K562 (cell line): ENCODE measurements around the gene GLB1L. TPM values are rescaled to one million over a fixed set of nuclear protein-coding genes. Genes with fewer than 3 reads are reported as not detected.

ENCODE experiments used
- ARHGAP35 ChIP-seq: fragments of 450-650 bp; IDR thresholded peaks from 2 replicates; pipeline ENCODE4 v1.6.1; 2018; ENCODE audit not compliant: partially characterized antibody
- BRCA1 ChIP-seq, 2 experiments: fragments of 450-650 bp in 1 of 2; sonication (generic) in 1 of 2; formaldehyde crosslinking in 1 of 2; IDR thresholded peaks; 2 replicates each; pipeline versions ENCODE4 v1.5.0 to v1.6.1; 2017 to 2020; ENCODE audit warnings: mild to moderate bottlenecking in 1 of 2, missing genetic modification reagents in 1 of 2
- CBX2 ChIP-seq: fragments of 200-600 bp; sonication (generic); IDR thresholded peaks from one replicate; pipeline ENCODE4 v1.6.1; 2012; ENCODE audit warnings: mild to moderate bottlenecking, low read length, inconsistent platforms; ENCODE audit not compliant: insufficient read depth, poor library complexity, severe bottlenecking
- E2F1 ChIP-seq: sonication (generic); formaldehyde crosslinking; IDR thresholded peaks from 2 replicates; pipeline ENCODE4 v1.8.1; 2023; ENCODE audit warnings: mild to moderate bottlenecking, missing genetic modification reagents, moderate library complexity
- E2F3 ChIP-seq: fragments of 250-450 bp; sonication (Bioruptor Pico); IDR thresholded peaks from 2 replicates; pipeline ENCODE4 v1.4.0; 2020; ENCODE audit warnings: mild to moderate bottlenecking
- GTF2E2 ChIP-seq: fragments of 200-800 bp; sonication (Bioruptor generic); IDR thresholded peaks from 2 replicates; pipeline ENCODE4 v1.6.1; 2016; ENCODE audit warnings: missing genetic modification characterization, missing compliant biosample characterization
- HDAC3 ChIP-seq: fragments of 450-650 bp; IDR thresholded peaks from 2 replicates; pipeline ENCODE4 v1.6.1; 2018; ENCODE audit warnings: borderline replicate concordance, mild to moderate bottlenecking, moderate library complexity; ENCODE audit not compliant: partially characterized antibody
- HNRNPH1 ChIP-seq: fragments of 200-400 bp; formaldehyde crosslinking; optimal IDR thresholded peaks from 2 replicates; pipeline ENCODE3; 2017; ENCODE audit warnings: low read depth, mild to moderate bottlenecking, low read length, moderate library complexity
- HNRNPL ChIP-seq: fragments of 200-400 bp; formaldehyde crosslinking; IDR thresholded peaks from 2 replicates; pipeline ENCODE4 v1.6.1; 2017; ENCODE audit warnings: low read depth, mild to moderate bottlenecking, low read length
- ILF3 ChIP-seq: fragments of 450-650 bp; IDR thresholded peaks from 2 replicates; pipeline ENCODE4 v1.6.1; 2018; ENCODE audit warnings: antibody characterized with exemption, mild to moderate bottlenecking, moderate library complexity, borderline replicate concordance
- NCOA2 ChIP-seq, 2 experiments: fragments of 450-650 bp; IDR thresholded peaks; 2 replicates each; pipeline ENCODE4 v1.6.1; 2018; ENCODE audit warnings: mild to moderate bottlenecking in 2 of 2, moderate library complexity in 1 of 2; ENCODE audit not compliant: partially characterized antibody in 2 of 2
- NFRKB ChIP-seq: fragments of 450-650 bp; IDR thresholded peaks from 2 replicates; pipeline ENCODE4 v1.6.1; 2016; ENCODE audit warnings: low read depth
- NKRF ChIP-seq: fragments of 450-650 bp; IDR thresholded peaks from 2 replicates; pipeline ENCODE4 v1.6.1; 2016; ENCODE audit warnings: borderline replicate concordance
- PHB ChIP-seq: fragments of 250-450 bp; sonication (Bioruptor Pico); IDR thresholded peaks from 2 replicates; pipeline ENCODE4 v1.5.0; 2021
- SAP30 ChIP-seq: fragments of 200-600 bp; sonication (generic); IDR thresholded peaks from 2 replicates; pipeline ENCODE4 v1.6.1; 2012; ENCODE audit warnings: borderline replicate concordance, low read depth, mild to moderate bottlenecking, moderate library complexity, low read length, control low read depth, inconsistent platforms; ENCODE audit not compliant: insufficient read depth, poor library complexity, severe bottlenecking
- SRSF9 ChIP-seq: fragments of 200-400 bp; formaldehyde crosslinking; IDR thresholded peaks from 2 replicates; pipeline ENCODE4 v1.6.1; 2017; ENCODE audit warnings: low read depth, low read length, borderline replicate concordance
- TRIM28 ChIP-seq: fragments of 450-650 bp; IDR thresholded peaks from 2 replicates; pipeline ENCODE4 v1.6.1; 2017
- TSHZ1 ChIP-seq: fragments of 250-450 bp; sonication (Bioruptor Pico); IDR thresholded peaks from 2 replicates; pipeline ENCODE4 v1.4.0; 2020; ENCODE audit warnings: mild to moderate bottlenecking, moderate library complexity
- ZBTB2 ChIP-seq: fragments of 450-650 bp; IDR thresholded peaks from 2 replicates; pipeline ENCODE4 v1.6.1; 2016; ENCODE audit warnings: antibody characterized with exemption
- ZSCAN32 ChIP-seq: fragments of 450-650 bp; formaldehyde crosslinking; IDR thresholded peaks from 2 replicates; pipeline ENCODE4 v1.4.0; 2020; ENCODE audit warnings: mild to moderate bottlenecking, moderate library complexity
- polyA plus RNA-seq, 8 experiments: library from polyadenylated mRNA; depleted of rRNA in 4 of 8; stranded (reverse) in 5 of 8; unstranded in 3 of 8; fragments of >200 nt; fragmentation: Nextera tagmentation in 2 of 8; fragmentation: Illumina TruSeq in 1 of 8; extraction: Ambion mirVana in 2 of 8; extraction: Trizol in 1 of 8; gene quantifications; 2 replicates each; pipeline versions ENCODE4 v1.2.1 to v1.2.3, GENCODE V29; 2011 to 2014; ENCODE audit warnings: inconsistent platforms in 1 of 8, missing spikeins in 1 of 8
- total RNA-seq, 7 experiments: library from RNA; depleted of rRNA in 6 of 7; stranded (reverse); fragments of >200 nt in 6 of 7; fragmentation: Illumina TruSeq in 2 of 7; extraction: Trizol in 2 of 7; gene quantifications; 2 replicates each; pipeline versions ENCODE4 v1.2.1 to v1.2.3, GENCODE V29; 2011 to 2021; ENCODE audit warnings: low replicate concordance in 1 of 7

Gene GLB1L
- total and polyA plus RNA-seq, 9 of the 15 experiments (the other 6 are each of a cell fraction or from before 2014, with no cell fraction given), result 0.42 to 2.9 (median 2.5) TPM

- TF ChIP-seq ZBTB2, result no peak
- TF ChIP-seq ARHGAP35, result no peak
- TF ChIP-seq TSHZ1 (CRISPR knock-in tag), result no peak
- TF ChIP-seq HNRNPL, result no peak
- peak; percentile 61 for TF ChIP-seq SAP30
- no peak for TF ChIP-seq BRCA1 (IDR thresholded peaks at IDR 0.05)
- TF ChIP-seq BRCA1 (CRISPR knock-in tag; IDR thresholded peaks at IDR 0.05), result no peak
- no peak for TF ChIP-seq CBX2
- TF ChIP-seq HNRNPH1, result no peak
- TF ChIP-seq ZSCAN32 (CRISPR knock-in tag), result no peak
- 0 out of 2 replicates have a peak, but pooled peaks have one; percentile 27 for TF ChIP-seq NFRKB
- no peak for TF ChIP-seq ILF3
- TF ChIP-seq NKRF, result no peak; the same call in 1 of the 2 replicates
- no peak for TF ChIP-seq NCOA2 (IDR thresholded peaks at IDR 0.05; ENCODE audit: partially characterized antibody in 2 of 2)
- no peak for TF ChIP-seq SRSF9
- TF ChIP-seq HDAC3, result no peak
- no peak for TF ChIP-seq E2F1 (CRISPR knock-in tag)
- no peak for TF ChIP-seq GTF2E2 (tag)
- no peak for TF ChIP-seq TRIM28
- TF ChIP-seq E2F3 (CRISPR knock-in tag), result no peak
- TF ChIP-seq PHB, result no peak
Observed at GRCh38 chr2:219245148-219245898, at the start of gene GLB1L, which contains the start of gene STK16 (continued).
